ENCODE measurements around the gene ADH7.

DNA sequence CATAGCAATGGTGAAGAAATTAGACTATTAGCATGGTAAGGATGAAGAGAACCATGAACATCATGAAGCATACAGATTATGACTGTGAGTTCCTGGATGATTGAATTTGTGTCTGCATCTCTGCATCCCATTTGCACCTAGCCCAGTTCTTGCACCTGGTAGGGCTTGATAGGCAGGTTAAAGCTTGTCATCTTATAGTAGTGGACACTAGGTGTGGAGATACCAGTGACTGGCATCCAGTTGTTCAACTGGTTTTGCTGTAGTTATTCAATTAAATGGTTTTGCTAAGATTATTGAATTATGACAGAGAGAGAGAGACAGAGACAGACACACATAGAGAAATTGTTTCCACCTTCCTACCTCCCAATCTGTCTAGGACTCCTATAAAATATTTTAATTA, 5.0 kb downstream of the ADH7 start:
- TF ChIP-seq, protein P1, sequence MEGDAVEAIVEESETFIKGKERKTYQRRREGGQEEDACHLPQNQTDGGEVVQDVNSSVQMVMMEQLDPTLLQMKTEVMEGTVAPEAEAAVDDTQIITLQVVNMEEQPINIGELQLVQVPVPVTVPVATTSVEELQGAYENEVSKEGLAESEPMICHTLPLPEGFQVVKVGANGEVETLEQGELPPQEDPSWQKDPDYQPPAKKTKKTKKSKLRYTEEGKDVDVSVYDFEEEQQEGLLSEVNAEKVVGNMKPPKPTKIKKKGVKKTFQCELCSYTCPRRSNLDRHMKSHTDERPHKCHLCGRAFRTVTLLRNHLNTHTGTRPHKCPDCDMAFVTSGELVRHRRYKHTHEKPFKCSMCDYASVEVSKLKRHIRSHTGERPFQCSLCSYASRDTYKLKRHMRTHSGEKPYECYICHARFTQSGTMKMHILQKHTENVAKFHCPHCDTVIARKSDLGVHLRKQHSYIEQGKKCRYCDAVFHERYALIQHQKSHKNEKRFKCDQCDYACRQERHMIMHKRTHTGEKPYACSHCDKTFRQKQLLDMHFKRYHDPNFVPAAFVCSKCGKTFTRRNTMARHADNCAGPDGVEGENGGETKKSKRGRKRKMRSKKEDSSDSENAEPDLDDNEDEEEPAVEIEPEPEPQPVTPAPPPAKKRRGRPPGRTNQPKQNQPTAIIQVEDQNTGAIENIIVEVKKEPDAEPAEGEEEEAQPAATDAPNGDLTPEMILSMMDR (tag by site-specific recombination; IDR thresholded peaks at IDR 0.05) = no peak
- no peak for TF ChIP-seq KLF10 (tag by site-specific recombination; IDR thresholded peaks at IDR 0.05)
- no peak for TF ChIP-seq ZNF132 (tag by site-specific recombination; IDR thresholded peaks at IDR 0.05; ENCODE audit: borderline replicate concordance)
- TF ChIP-seq, protein P2, sequence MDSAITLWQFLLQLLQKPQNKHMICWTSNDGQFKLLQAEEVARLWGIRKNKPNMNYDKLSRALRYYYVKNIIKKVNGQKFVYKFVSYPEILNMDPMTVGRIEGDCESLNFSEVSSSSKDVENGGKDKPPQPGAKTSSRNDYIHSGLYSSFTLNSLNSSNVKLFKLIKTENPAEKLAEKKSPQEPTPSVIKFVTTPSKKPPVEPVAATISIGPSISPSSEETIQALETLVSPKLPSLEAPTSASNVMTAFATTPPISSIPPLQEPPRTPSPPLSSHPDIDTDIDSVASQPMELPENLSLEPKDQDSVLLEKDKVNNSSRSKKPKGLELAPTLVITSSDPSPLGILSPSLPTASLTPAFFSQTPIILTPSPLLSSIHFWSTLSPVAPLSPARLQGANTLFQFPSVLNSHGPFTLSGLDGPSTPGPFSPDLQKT (IDR thresholded peaks at IDR 0.05; ENCODE audit: borderline replicate concordance, low read depth, low read length) = no peak
- no peak for TF ChIP-seq ZNF114 (tag by site-specific recombination; IDR thresholded peaks at IDR 0.05)
- TF ChIP-seq ZNF350 (tag by site-specific recombination; IDR thresholded peaks at IDR 0.05) = no peak
- no peak for TF ChIP-seq TRIM28 (IDR thresholded peaks at IDR 0.05; ENCODE audit: borderline replicate concordance, low read length)
- TF ChIP-seq KLF9 (tag by site-specific recombination; IDR thresholded peaks at IDR 0.05; ENCODE audit: low read depth) = no peak
- TF ChIP-seq ZNF785 (tag by site-specific recombination; IDR thresholded peaks at IDR 0.05) = no peak
- TF ChIP-seq, protein P3, sequence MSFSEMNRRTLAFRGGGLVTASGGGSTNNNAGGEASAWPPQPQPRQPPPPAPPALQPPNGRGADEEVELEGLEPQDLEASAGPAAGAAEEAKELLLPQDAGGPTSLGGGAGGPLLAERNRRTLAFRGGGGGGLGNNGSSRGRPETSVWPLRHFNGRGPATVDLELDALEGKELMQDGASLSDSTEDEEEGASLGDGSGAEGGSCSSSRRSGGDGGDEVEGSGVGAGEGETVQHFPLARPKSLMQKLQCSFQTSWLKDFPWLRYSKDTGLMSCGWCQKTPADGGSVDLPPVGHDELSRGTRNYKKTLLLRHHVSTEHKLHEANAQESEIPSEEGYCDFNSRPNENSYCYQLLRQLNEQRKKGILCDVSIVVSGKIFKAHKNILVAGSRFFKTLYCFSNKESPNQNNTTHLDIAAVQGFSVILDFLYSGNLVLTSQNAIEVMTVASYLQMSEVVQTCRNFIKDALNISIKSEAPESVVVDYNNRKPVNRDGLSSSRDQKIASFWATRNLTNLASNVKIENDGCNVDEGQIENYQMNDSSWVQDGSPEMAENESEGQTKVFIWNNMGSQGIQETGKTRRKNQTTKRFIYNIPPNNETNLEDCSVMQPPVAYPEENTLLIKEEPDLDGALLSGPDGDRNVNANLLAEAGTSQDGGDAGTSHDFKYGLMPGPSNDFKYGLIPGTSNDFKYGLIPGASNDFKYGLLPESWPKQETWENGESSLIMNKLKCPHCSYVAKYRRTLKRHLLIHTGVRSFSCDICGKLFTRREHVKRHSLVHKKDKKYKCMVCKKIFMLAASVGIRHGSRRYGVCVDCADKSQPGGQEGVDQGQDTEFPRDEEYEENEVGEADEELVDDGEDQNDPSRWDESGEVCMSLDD (tag by site-specific recombination; IDR thresholded peaks at IDR 0.05) = no peak
